NCI-H226 (cell line): Measurements from ENCODE around the gene KIF21A.

ENCODE experiments used
- DNase-seq: peaks from one replicate; pipeline ENCODE4 v3.0.0-alpha.2; 2015

KIF21A gene

DNA sequence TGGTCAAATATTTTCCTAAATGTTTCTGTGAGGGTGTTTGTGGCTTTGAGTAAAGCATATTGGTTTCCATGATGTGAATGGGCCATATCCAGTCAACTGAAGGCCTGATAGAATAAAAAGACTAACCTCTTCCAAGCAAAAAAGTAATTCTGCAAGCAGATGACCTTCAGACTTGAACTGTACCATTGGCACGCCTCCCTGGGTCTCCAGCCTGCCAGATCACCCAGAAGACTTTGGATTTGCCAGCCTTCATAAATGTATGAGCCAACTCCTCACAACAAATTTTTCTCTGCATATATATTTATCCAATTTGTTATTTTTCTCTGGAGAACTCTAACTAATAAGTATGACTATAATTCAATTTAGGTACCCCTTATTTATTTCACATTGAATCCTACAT, 190.3 kb downstream of the KIF21A start:
- DNase-seq, result no peak
